Breast epithelium (tissue), 4 donors: Measurements from ENCODE around the gene C6orf141. TPM values are rescaled to one million over a fixed set of nuclear protein-coding genes. Genes with fewer than 3 reads are reported as not detected.

Experiments used
- DNase-seq, 2 donors: peaks; one replicate each; pipeline ENCODE4 v3.0.0-alpha.2; 2019; ENCODE audit warnings: low spot score in 2 of 2
- H3K27ac ChIP-seq, 2 donors: fragments of 200-600 bp; sonication (generic) in 1 of 2; one replicate each; pipeline ENCODE4 v1.5.1; 2016 to 2019; ENCODE audit warnings: mild to moderate bottlenecking in 1 of 2
- H3K27me3 ChIP-seq, 2 donors: fragments of 200-600 bp; sonication (generic) in 1 of 2; one replicate each; pipeline versions ENCODE4 v1.5.1 to v1.6.0; 2017 to 2019; ENCODE audit warnings: control low read depth in 1 of 2, mild to moderate bottlenecking in 1 of 2
- H3K36me3 ChIP-seq: fragments of 200-600 bp; one replicate; pipeline ENCODE4 v1.5.1; 2019
- H3K4me1 ChIP-seq, 2 donors: fragments of 200-600 bp; sonication (generic); one replicate each; pipeline ENCODE4 v1.5.1; 2016 to 2019; ENCODE audit warnings: control low read depth in 1 of 2
- H3K4me3 ChIP-seq, 3 donors: fragments of 200-600 bp; sonication (generic); 1 replicate in 2 of 3; 2 replicates in 1 of 3; pipeline ENCODE4 v1.5.1; 2016 to 2019; ENCODE audit warnings: mild to moderate bottlenecking in 3 of 3, moderate library complexity in 2 of 3
- H3K9me3 ChIP-seq, 2 donors: fragments of 200-600 bp; sonication (generic) in 1 of 2; one replicate each; pipeline ENCODE4 v1.5.1; 2016 to 2019; ENCODE audit warnings: control low read depth in 1 of 2
- CTCF ChIP-seq, 3 donors: fragments of 450-650 bp; IDR thresholded peaks; one replicate each; pipeline ENCODE4 v1.5.1; 2016 to 2017; ENCODE audit warnings: antibody characterized with exemption in 3 of 3, mild to moderate bottlenecking in 3 of 3, moderate library complexity in 3 of 3
- POLR2A ChIP-seq: fragments of 450-650 bp; IDR thresholded peaks from one replicate; pipeline ENCODE4 v1.6.1; 2016; ENCODE audit warnings: antibody characterized with exemption, mild to moderate bottlenecking, moderate library complexity
- POLR2AphosphoS5 ChIP-seq, 3 donors: sonication (generic); formaldehyde crosslinking; IDR thresholded peaks; one replicate each; pipeline ENCODE4 v1.6.1; 2017; ENCODE audit warnings: antibody characterized with exemption in 3 of 3
- intact Hi-C: fragments of 100-400 bp; cut with DNase I; formaldehyde crosslinking; loops from one replicate; pipeline ENCODE4 v1.15.1; 2023; ENCODE audit warnings: low total_unique reads
- total RNA-seq, 3 donors: library from RNA; depleted of rRNA; stranded (reverse); fragments of >200 nt; gene quantifications; one replicate each; pipeline ENCODE4 v1.1.0, GENCODE V29; 2016

C6orf141 gene
- total RNA-seq, 3 donors from 2014 or later: 6.1 to 25.9 (median 9.4) TPM

DNA sequence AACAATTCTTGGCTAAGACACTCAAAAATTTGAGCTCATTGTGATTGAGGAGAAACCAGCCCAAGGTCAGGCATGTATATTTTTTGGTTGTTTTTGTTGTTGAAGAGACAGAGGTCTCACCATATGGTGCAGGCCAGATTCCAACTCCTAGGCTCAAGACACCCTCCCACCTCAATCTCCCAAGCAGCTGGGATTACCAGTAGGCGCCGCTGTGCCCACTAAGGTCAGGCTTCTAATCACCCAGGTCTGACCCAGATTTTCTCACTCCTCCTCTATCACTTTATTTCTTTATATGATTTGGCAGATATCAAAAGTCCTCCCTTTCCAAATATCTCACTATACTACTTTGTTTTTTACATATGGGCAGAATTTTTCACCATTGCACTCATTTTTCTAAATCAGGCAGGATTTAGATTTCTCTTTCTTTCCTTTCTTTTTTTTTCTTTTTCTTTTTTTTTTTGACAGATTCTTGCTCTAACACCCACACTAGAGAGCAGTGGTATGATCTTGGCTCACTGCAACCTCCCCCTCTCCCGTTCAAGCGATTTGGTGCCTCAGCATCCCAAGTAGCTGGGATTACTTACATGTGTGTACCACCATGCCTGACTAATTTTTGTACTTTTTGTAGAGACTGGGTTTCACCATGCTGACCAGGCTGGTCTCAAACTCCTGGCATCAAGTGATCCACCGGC, 1.7 kb upstream of the C6orf141 start:
- TF ChIP-seq POLR2A (no peak), POLR2AphosphoS5 (IDR thresholded peaks at IDR 0.05) (no peak), CTCF (IDR thresholded peaks at IDR 0.05) (no peak)
- Histone ChIP-seq H3K27ac (no peak overlapping the region), H3K4me1 (no peaks in the 10 kb centered on the region), H3K9me3 (no peaks in the 10 kb centered on the region), H3K27me3 (no peaks in the 10 kb centered on the region), H3K4me3 (no peak overlapping the region), H3K36me3 (no peaks in the 10 kb centered on the region)
- no peak for DNase-seq
- intact Hi-C loops: no loop called here

DNA sequence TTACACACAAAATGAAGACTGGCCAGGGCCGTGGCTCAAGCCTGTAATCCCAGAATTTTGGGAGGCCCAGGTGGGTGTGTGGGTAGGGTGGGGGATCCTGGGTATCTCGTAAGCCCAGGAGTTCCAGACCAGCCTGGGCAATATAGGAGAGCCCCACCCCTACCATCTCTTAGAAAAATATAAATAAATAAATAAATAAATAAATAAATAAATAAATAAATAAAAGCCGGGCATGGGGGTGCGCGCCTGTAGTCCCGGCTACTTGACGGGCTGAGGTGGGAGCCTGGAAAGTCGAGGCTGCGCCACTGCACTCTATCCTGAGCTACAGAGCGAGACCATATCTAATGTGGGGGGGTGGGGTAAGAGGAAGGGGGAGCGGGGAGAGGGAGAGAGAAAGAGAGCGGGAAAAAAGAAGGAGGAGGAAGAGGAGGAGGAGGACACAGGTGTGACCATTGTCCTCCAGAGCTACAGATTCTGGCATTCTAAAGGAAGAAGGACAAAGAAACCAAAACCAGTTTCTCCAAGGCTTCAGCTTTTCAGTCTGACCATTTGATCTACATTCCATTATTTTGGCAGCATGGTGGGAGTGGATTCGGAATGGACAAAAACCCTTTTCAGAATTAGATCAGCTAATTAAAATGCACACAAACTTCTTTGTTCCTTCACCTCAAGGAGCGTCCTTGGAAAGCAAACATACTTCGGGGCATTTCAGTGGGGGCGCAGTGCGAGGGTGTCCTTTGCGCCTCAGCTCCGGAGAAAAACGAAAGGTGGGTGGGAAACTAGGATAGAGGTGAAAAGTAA, 577 bp upstream of the C6orf141 start:
- no peak for TF ChIP-seq POLR2A
- TF ChIP-seq CTCF (IDR thresholded peaks at IDR 0.05): no peak
- no peak for TF ChIP-seq POLR2AphosphoS5 (IDR thresholded peaks at IDR 0.05)
- Histone ChIP-seq H3K4me1 (no peaks in the 10 kb centered on the region), H3K4me3 (peak overlapping the region; percentile 36 to 81 (median 55)), H3K36me3 (no peaks in the 10 kb centered on the region), H3K27me3 (no peaks in the 10 kb centered on the region), H3K9me3 (no peaks in the 10 kb centered on the region), H3K27ac (peak overlapping the region in 1 of 2 donors; percentile 32)
- no peak for DNase-seq
- intact Hi-C loops: no loop called here

DNA sequence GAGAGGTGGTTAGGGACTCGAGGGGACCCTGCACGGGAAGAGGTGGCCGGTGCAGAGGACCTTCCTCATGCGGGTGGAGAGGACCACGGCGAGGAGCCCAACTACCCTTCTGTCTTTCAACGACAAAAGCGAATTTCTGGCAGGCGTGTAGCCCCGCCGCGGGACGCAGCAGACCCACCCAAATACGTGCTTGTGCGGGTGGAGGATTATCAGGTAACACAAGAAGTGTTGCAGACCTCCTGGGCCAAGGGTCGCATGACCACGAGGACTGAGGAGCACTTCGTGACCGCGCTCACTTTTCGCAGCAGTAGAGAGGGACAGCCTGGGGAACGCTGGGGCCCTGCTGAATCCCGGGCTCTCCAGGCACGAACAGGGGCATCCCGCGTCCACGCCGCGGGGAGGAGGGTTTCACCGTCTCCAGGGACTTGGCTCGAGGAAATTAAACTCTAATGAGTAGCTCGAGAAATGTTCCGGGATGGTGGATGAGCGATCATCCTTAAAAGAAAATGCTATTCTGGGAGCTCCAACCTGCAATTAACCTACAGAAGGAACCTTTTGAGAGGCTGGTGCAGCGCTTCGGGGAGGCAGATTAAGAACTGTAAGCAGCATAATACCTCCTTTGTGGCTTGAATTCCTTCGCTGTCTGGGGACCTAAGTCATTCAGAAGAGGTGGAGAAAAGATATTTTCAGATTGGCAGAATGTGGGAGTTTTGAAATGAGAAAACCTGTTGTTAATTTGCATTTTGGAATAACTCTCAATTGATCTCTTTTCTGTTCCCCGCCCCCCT, 804 bp downstream of the C6orf141 start:
- DNase-seq: no peak
- no peaks in the 10 kb centered on the region for H3K27me3 ChIP-seq
- no peaks in the 10 kb centered on the region for H3K4me1 ChIP-seq
- no peaks in the 10 kb centered on the region for H3K36me3 ChIP-seq
- intact Hi-C loops: no loop called here
- H3K4me3 ChIP-seq: peak overlapping the region; percentile 36 to 81 (median 55)
- H3K9me3 ChIP-seq: no peaks in the 10 kb centered on the region
- TF ChIP-seq POLR2A (no peak), CTCF (IDR thresholded peaks at IDR 0.05) (no peak), POLR2AphosphoS5 (IDR thresholded peaks at IDR 0.05) (no peak)
- H3K27ac ChIP-seq: peak overlapping the region in 1 of 2 donors; percentile 32

DNA sequence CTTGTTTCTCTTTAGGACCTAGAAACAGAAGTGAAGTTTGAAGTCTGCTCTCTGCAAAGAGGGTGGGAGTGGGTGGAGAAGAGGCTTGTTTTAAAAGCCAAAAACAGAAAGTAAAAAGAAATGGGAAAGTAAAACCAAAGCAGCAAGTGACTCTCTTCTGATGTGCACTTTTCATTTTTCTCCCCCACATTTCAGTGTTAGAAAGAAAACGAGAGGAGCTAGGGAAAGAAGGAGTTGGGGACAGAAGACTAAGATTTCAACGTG, 1.3 kb downstream of the C6orf141 start:
- Histone ChIP-seq H3K36me3 (no peaks in the 10 kb centered on the region), H3K27me3 (no peaks in the 10 kb centered on the region), H3K9me3 (no peaks in the 10 kb centered on the region), H3K27ac (peak overlapping the region in 1 of 2 donors; percentile 32), H3K4me1 (no peaks in the 10 kb centered on the region), H3K4me3 (peak overlapping the region; percentile 36 to 81 (median 55))
- intact Hi-C loops: no loop called here
- TF ChIP-seq POLR2AphosphoS5 (IDR thresholded peaks at IDR 0.05) (no peak), POLR2A (no peak), CTCF (IDR thresholded peaks at IDR 0.05) (no peak)
- DNase-seq: no peak

DNA sequence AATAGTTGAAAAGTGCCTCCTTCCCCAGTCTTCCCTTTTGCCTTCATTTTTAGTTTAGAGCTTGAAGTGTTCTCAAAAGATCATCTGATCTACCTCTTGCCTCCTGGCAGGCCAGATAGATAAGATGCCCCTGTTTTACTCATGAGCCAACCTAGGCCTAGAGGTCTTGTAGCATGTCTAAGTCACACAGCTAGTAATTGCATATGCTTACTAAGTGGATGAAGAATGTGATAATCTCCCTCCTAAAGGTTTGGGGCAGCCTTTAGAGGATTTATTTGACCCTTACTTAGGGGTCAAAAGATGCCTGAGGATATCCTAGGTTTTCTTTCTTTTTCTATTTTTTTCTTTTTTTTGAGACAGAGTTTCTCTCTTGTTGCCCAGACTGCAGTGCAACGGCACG, 2.1 kb downstream of the C6orf141 start:
- Histone ChIP-seq H3K9me3 (no peaks in the 10 kb centered on the region), H3K27ac (no peak overlapping the region), H3K4me3 (peak overlapping the region in 1 of 3 donors; percentile 22), H3K36me3 (no peaks in the 10 kb centered on the region), H3K4me1 (no peaks in the 10 kb centered on the region), H3K27me3 (no peaks in the 10 kb centered on the region)
- DNase-seq: no peak
- TF ChIP-seq CTCF (IDR thresholded peaks at IDR 0.05): no peak
- intact Hi-C loops: no loop called here
